ENCODE data around the gene SYCE1L. TPM values are rescaled to one million over a fixed set of nuclear protein-coding genes. Genes with fewer than 3 reads are reported as not detected.
"Not testable (repeated sequence)": the region's sequence is repeated elsewhere in the genome, so short reads cannot be mapped to it uniquely, and the experiment has no call there.

The SYCE1L gene, protein sequence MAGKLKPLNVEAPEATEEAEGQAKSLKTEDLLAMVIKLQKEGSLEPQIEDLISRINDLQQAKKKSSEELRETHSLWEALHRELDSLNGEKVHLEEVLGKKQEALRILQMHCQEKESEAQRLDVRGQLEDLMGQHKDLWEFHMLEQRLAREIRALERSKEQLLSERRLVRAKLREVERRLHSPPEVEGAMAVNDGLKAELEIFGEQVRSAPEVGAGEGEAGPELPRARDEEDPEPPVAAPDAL
- polyA plus RNA-seq, result 5.6 TPM
- long read RNA-seq, donor 1, partial matches to known transcripts, result 0 of 2 reads
- long read RNA-seq, donor 1, other reads (novel, unspliced or antisense), result 0 of 2 reads
- long read RNA-seq, donor 2, partial matches to known transcripts, result 9 of 9 reads
- long read RNA-seq, donor 2, other reads (novel, unspliced or antisense), result 0 of 9 reads
- long read RNA-seq, donor 3, result 0 reads
- long read RNA-seq, donor 4, result 0 reads
- long read RNA-seq, donor 5, result 0 reads
- long read RNA-seq, donor 6, partial matches to known transcripts, result 0 of 1 reads
- long read RNA-seq, donor 6, other reads (novel, unspliced or antisense), result 0 of 1 reads
- long read RNA-seq, donor 7, result 0 reads
- long read RNA-seq, donor 8, partial matches to known transcripts, result 22 of 23 reads
- long read RNA-seq, donor 8, other reads (novel, unspliced or antisense), result 0 of 23 reads
- long read RNA-seq, donor 9, partial matches to known transcripts, result 0 of 1 reads
- long read RNA-seq, donor 9, other reads (novel, unspliced or antisense), result 0 of 1 reads
- long read RNA-seq, donor 10, result 0 reads
- long read RNA-seq, donor 11, partial matches to known transcripts, result 6 of 9 reads
- long read RNA-seq, donor 11, other reads (novel, unspliced or antisense), result 0 of 9 reads

- WGBS (ENCODE audit: insufficient coverage, low lambda C conversion rate), result 88% methylated on average over 1 of the region's 18 CpGs
- Histone ChIP-seq H3K4me1 (ENCODE audit: control insufficient read depth, insufficient read depth, low read length) (no peaks in the 10 kb centered on the region), H3K4me3 (ENCODE audit: low read length) (no peak within 1 kb of the TSS), H3K9me3 (ENCODE audit: control insufficient read depth, low read depth, low read length) (peaks cover 3% of the 10 kb centered on the region), H3K27me3 (ENCODE audit: control insufficient read depth, insufficient read depth, low read length) (no peaks in the 10 kb centered on the region), H3K27ac (ENCODE audit: low read length) (no peak within 1 kb of the TSS), H3K36me3 (ENCODE audit: control insufficient read depth, insufficient read depth, low read length) (peaks cover 59% of the 10 kb centered on the region)
- DNase-seq, result no peak
Observed at GRCh38 chr16:77199211-77199610, at the start of gene SYCE1L. Gene SYCE1L, plus strand, starts transcription at chr16:77199408. Its CDS starts 44 bp downstream, at chr16:77199452.

DNA sequence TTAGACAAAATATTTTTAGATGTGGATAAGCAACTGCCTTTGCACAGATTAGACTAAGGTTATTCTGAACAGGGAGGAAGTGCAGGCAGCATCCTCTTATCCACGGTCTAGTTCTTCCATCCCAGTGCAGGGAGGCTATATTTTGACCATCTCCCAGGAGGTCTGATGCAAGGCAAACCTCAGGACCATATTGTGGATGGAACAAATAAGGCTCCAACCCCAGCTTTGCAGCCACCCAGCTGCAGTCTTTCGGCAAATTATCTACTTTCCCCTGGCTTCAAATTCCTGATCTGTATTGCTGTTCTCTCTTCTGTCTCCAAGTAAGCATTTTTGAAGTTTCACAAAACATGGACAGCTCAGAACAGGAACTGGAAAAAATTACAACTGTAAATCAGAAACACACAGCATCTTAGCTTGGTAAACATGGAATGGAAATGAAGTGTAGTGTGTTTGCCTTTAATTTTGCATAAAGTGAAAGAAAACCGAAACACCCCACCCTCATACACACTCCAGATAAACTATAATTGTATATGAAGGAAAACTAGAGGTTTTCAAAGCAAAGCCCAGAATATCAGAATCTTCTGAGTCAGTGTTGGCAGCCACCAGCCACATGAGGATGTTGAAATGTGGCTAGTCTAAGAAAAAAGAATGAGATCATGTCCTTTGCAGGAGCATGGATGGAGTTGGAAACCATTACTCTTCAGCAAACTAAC is 41.7 kb upstream of the SYCE1L start:
- Histone ChIP-seq H3K9me3 (ENCODE audit: control insufficient read depth, low read depth, low read length) (no peaks in the 10 kb centered on the region), H3K27me3 (ENCODE audit: control insufficient read depth, insufficient read depth, low read length) (no peaks in the 10 kb centered on the region), H3K4me3 (ENCODE audit: low read length) (no peak overlapping the region), H3K27ac (ENCODE audit: low read length) (no peak overlapping the region), H3K36me3 (ENCODE audit: control insufficient read depth, insufficient read depth, low read length) (no peaks in the 10 kb centered on the region), H3K4me1 (ENCODE audit: control insufficient read depth, insufficient read depth, low read length) (no peaks in the 10 kb centered on the region)
- no peak for DNase-seq
- WGBS (ENCODE audit: insufficient coverage, low lambda C conversion rate), result 100% methylated on average over 1 of the region's 3 CpGs

GRCh38 chr16:77158293-77158692 is 40.9 kb upstream of the SYCE1L start:
- Histone ChIP-seq H3K4me3 (ENCODE audit: low read length) (no peak overlapping the region), H3K9me3 (ENCODE audit: control insufficient read depth, low read depth, low read length) (no peaks in the 10 kb centered on the region), H3K27me3 (ENCODE audit: control insufficient read depth, insufficient read depth, low read length) (no peaks in the 10 kb centered on the region), H3K4me1 (ENCODE audit: control insufficient read depth, insufficient read depth, low read length) (no peaks in the 10 kb centered on the region), H3K36me3 (ENCODE audit: control insufficient read depth, insufficient read depth, low read length) (no peaks in the 10 kb centered on the region), H3K27ac (ENCODE audit: low read length) (no peak overlapping the region)
- WGBS (ENCODE audit: insufficient coverage, low lambda C conversion rate), result 100% methylated on average over 2 of the region's 6 CpGs
- no peak for DNase-seq

GRCh38 chr16:77165006-77165405 is 34.2 kb upstream of the SYCE1L start:
- Histone ChIP-seq H3K27ac (ENCODE audit: low read length) (no peak overlapping the region), H3K27me3 (ENCODE audit: control insufficient read depth, insufficient read depth, low read length) (no peaks in the 10 kb centered on the region), H3K36me3 (ENCODE audit: control insufficient read depth, insufficient read depth, low read length) (no peaks in the 10 kb centered on the region), H3K9me3 (ENCODE audit: control insufficient read depth, low read depth, low read length) (no peaks in the 10 kb centered on the region), H3K4me3 (ENCODE audit: low read length) (no peak overlapping the region), H3K4me1 (ENCODE audit: control insufficient read depth, insufficient read depth, low read length) (no peaks in the 10 kb centered on the region)
- DNase-seq, result no peak
- WGBS (ENCODE audit: insufficient coverage, low lambda C conversion rate), result 80% methylated on average over 1 of the region's 2 CpGs

- not testable (repeated sequence) for H3K27me3 ChIP-seq (ENCODE audit: control insufficient read depth, insufficient read depth, low read length); H3K36me3 ChIP-seq (ENCODE audit: control insufficient read depth, insufficient read depth, low read length); H3K4me1 ChIP-seq (ENCODE audit: control insufficient read depth, insufficient read depth, low read length); H3K27ac ChIP-seq (ENCODE audit: low read length); H3K9me3 ChIP-seq (ENCODE audit: control insufficient read depth, low read depth, low read length); H3K4me3 ChIP-seq (ENCODE audit: low read length); DNase-seq
- 100% methylated on average over 1 of the region's 9 CpGs for WGBS (ENCODE audit: insufficient coverage, low lambda C conversion rate)
Observed at GRCh38 chr16:77165536-77166236, 33.5 kb upstream of the SYCE1L start.

DNA sequence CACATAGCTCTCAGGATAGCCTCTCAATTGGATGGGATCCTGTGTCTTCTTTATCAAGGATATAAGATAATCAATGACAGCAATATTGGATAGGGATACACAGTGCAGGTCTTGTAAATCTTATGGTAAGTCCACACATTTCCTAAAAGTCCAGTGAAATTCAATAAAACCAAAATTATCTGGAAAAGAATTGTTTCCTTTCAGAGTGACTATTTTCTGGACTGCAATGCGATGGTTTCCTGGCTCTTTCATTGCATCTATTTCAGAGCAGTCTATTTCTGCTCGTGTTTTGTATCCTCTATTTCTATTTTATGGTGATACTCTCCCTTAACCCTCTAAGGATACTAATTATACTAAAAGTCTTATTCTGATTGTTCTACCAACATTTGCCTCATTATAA is 32.5 kb upstream of the SYCE1L start:
- DNase-seq, result no peak
- WGBS (ENCODE audit: insufficient coverage, low lambda C conversion rate), result 100% methylated on average over 2 of the region's 2 CpGs
- Histone ChIP-seq H3K36me3 (ENCODE audit: control insufficient read depth, insufficient read depth, low read length) (no peaks in the 10 kb centered on the region), H3K4me3 (ENCODE audit: low read length) (no peak overlapping the region), H3K4me1 (ENCODE audit: control insufficient read depth, insufficient read depth, low read length) (no peaks in the 10 kb centered on the region), H3K9me3 (ENCODE audit: control insufficient read depth, low read depth, low read length) (no peaks in the 10 kb centered on the region), H3K27me3 (ENCODE audit: control insufficient read depth, insufficient read depth, low read length) (no peaks in the 10 kb centered on the region), H3K27ac (ENCODE audit: low read length) (no peak overlapping the region)

DNA sequence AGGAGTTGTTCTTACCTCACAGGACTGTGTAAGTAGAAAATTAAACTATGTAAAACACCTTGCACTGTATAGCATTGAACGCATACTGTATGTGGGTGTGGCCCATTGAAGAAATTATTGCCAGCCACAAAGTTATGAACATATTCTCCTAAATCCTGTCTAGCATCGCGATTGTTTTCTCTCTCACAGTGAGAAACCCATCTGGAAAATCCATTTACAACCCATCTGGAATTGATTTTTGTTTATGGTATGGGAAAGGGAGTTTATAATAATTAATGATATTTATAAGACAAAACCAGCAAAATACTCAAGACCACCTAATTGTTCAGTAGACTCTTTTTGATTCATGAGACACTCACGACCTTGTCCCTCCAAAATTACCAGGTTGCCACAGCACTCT is 30.3 kb upstream of the SYCE1L start:
- Histone ChIP-seq H3K27me3 (ENCODE audit: control insufficient read depth, insufficient read depth, low read length) (no peaks in the 10 kb centered on the region), H3K4me1 (ENCODE audit: control insufficient read depth, insufficient read depth, low read length) (no peaks in the 10 kb centered on the region), H3K4me3 (ENCODE audit: low read length) (no peak overlapping the region), H3K27ac (ENCODE audit: low read length) (no peak overlapping the region), H3K36me3 (ENCODE audit: control insufficient read depth, insufficient read depth, low read length) (no peaks in the 10 kb centered on the region), H3K9me3 (ENCODE audit: control insufficient read depth, low read depth, low read length) (no peaks in the 10 kb centered on the region)
- WGBS (ENCODE audit: insufficient coverage, low lambda C conversion rate), result 100% methylated on average over 1 of the region's 4 CpGs
- no peak for DNase-seq

DNA sequence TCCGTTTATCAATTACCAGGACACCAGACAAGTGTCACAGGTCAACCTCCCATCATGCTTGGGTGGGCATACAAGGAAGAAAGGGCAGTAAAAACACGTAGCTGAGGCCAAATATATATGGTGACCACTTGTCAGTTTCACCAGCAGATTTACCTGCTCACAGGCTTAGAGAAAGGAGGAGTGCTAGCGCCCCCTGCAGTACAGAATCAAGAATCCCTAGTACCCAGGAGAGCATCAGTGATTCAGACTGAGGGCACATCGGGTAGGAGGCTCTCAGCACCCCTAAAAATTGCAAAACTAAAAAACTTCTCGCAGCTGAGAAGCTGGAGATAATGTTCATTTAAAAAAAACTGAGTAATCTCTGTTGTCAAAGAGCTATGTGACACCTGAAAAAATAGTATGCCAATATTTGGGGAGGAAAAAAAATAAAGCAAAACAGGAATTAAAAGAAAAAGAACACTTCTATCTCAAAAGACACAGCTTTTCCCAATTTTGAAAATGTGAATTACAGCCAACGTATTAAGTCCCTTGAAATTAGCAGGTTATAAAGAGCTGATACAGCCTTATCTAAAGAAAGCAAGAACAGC is 29.5 kb upstream of the SYCE1L start:
- H3K4me3 ChIP-seq (ENCODE audit: low read length), result no peak overlapping the region
- DNase-seq, result peak in 1 of 2 donors; percentile 11
- WGBS (ENCODE audit: insufficient coverage, low lambda C conversion rate), result no CpG with 5 or more reads among the region's 6 CpGs
- no peaks in the 10 kb centered on the region for H3K27me3 ChIP-seq (ENCODE audit: control insufficient read depth, insufficient read depth, low read length)
- no peaks in the 10 kb centered on the region for H3K4me1 ChIP-seq (ENCODE audit: control insufficient read depth, insufficient read depth, low read length)
- H3K27ac ChIP-seq (ENCODE audit: low read length), result no peak overlapping the region
- H3K9me3 ChIP-seq (ENCODE audit: control insufficient read depth, low read depth, low read length), result no peaks in the 10 kb centered on the region
- H3K36me3 ChIP-seq (ENCODE audit: control insufficient read depth, insufficient read depth, low read length), result no peaks in the 10 kb centered on the region

- Histone ChIP-seq H3K4me1 (ENCODE audit: control insufficient read depth, insufficient read depth, low read length) (no peaks in the 10 kb centered on the region), H3K9me3 (ENCODE audit: control insufficient read depth, low read depth, low read length) (no peaks in the 10 kb centered on the region), H3K27ac (ENCODE audit: low read length) (no peak overlapping the region), H3K27me3 (ENCODE audit: control insufficient read depth, insufficient read depth, low read length) (no peaks in the 10 kb centered on the region), H3K36me3 (ENCODE audit: control insufficient read depth, insufficient read depth, low read length) (no peaks in the 10 kb centered on the region), H3K4me3 (ENCODE audit: low read length) (no peak overlapping the region)
- no CpG with 5 or more reads among the region's 4 CpGs for WGBS (ENCODE audit: insufficient coverage, low lambda C conversion rate)
- DNase-seq, result no peak
Observed at GRCh38 chr16:77170805-77171204, 28.4 kb upstream of the SYCE1L start.

All from large intestine (tissue), 12 donors.